T-helper 2 cell treated with Interferon-gamma antibody and Interleukin-4, amounts not matched to agents 5 μg/mL and 100 μg/mL, for 36 hours (primary cell): ENCODE results near the gene FAM222A.
A peak's percentile ranks its signal among the peaks of the same experiment; 100 is the strongest.

ENCODE experiments used
- DNase-seq: peaks from one replicate; pipeline ENCODE4 v3.0.0; 2021; ENCODE audit warnings: low spot score
- H3K27ac Mint-ChIP-seq: one replicate; pipeline ENCODE4 v1.8.0; 2021; ENCODE audit warnings: mild to moderate bottlenecking, mixed read lengths
- H3K27me3 Mint-ChIP-seq: one replicate; pipeline ENCODE4 v1.8.0; 2021; ENCODE audit warnings: low read depth, mixed read lengths
- H3K36me3 Mint-ChIP-seq: one replicate; pipeline ENCODE4 v1.8.0; 2021; ENCODE audit warnings: low read depth, mixed read lengths
- H3K4me1 Mint-ChIP-seq: one replicate; pipeline ENCODE4 v1.8.0; 2021; ENCODE audit warnings: low read depth, mixed read lengths
- H3K4me3 Mint-ChIP-seq: one replicate; pipeline ENCODE4 v1.8.0; 2022; ENCODE audit warnings: mild to moderate bottlenecking, moderate library complexity, mixed read lengths
- H3K9me3 Mint-ChIP-seq: one replicate; pipeline ENCODE4 v1.8.0; 2021; ENCODE audit warnings: mixed read lengths

The FAM222A gene

GRCh38 chr12:109710747-109711595, 2.7 kb upstream of the FAM222A start:
- H3K4me3 Mint-ChIP-seq = no peak overlapping the region
- no peak for DNase-seq
- H3K27me3 Mint-ChIP-seq = peaks cover 39% of the 10 kb centered on the region
- no peaks in the 10 kb centered on the region for H3K36me3 Mint-ChIP-seq
- no peaks in the 10 kb centered on the region for H3K9me3 Mint-ChIP-seq
- H3K27ac Mint-ChIP-seq = no peak overlapping the region
- peaks cover 5% of the 10 kb centered on the region for H3K4me1 Mint-ChIP-seq

DNA sequence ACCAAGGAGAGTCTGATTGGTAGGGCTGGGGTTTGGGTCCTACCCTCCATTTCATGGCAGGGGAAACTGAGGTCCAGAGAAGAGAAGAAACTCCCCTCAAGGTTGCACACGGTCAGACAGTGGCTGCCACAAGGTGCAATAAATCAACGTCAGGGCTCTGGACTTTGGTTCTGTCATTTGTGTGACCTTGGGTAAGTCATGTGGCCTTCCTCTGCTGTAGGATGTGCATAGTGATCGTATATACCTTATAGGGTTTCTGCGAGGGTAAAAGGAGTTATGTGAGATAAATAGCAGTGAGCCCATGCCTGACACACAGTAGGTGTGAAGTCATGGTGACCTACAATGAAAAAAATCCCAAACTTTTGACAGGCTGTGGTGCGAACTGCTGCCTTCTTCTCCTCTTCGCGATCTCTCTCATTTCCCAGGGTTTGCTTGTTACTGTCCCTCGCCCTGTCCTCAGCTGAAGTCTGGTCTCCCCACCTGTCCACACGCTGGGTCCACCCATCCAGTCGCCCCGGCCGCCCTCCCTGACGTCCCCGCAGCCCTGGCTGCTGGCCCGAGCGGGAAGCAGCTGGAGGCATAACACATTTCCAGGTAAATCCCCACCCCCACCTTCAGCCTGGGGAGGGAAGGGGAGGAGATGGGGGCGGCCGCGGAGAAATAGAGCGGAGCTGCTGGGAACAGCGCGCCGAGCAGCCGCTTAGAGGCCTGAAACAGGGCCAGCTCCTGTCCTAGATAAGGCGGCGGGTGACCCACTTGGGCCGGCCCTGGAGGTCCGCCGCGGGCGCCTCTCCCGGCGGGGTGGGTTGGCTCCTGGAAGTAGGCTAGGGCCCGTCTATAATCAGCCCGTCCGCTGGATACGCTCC, 1.8 kb upstream of the FAM222A start:
- H3K27me3 Mint-ChIP-seq = peaks cover 46% of the 10 kb centered on the region
- H3K4me3 Mint-ChIP-seq = no peak overlapping the region
- H3K36me3 Mint-ChIP-seq = no peaks in the 10 kb centered on the region
- no peaks in the 10 kb centered on the region for H3K9me3 Mint-ChIP-seq
- DNase-seq = no peak
- H3K27ac Mint-ChIP-seq = no peak overlapping the region
- H3K4me1 Mint-ChIP-seq = peaks cover 7% of the 10 kb centered on the region

DNA sequence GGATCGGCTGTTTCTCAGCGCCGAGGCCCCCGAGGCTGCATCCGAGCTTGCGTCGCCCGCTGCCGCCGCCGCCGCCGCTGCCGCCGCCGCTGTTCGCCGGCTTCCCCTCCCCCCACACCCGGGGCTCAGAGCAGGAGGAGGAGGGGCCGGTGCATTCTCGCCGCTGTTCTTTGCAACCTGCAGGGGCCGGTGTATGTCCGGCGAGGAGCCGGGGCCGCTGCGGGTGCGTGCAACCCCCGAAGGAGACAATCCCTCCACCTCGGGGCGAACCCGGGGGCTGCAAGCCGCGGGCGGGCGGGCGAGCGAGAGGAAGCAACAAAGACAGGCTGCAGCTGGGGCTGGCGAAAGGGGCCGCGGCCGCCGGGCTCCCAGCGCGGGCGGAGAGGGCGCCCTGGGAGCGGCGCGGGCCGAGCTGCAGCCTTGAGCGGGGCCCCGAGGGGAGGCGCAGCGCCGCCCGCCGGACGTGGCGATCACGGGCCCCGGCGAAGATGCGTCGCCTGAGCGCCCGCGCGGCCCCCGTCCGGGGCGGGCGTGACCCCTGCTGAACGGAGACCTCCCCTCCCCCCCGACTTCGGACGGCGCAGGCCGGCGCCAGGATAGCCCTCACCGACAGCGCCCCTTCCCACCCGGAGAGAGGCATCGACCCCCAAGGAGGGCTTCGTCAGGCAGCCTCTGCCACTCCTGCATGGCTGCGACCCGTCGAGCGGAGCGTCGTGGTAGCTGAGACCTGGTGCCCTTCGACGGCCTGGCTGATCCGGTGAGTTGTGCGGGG, 702 bp downstream of the FAM222A start:
- DNase-seq = peak; percentile 39
- no peak overlapping the region for H3K27ac Mint-ChIP-seq
- peaks cover 7% of the 10 kb centered on the region for H3K4me1 Mint-ChIP-seq
- H3K36me3 Mint-ChIP-seq = no peaks in the 10 kb centered on the region
- H3K27me3 Mint-ChIP-seq = peaks cover 65% of the 10 kb centered on the region
- H3K9me3 Mint-ChIP-seq = no peaks in the 10 kb centered on the region
- peak overlapping the region; percentile 54 for H3K4me3 Mint-ChIP-seq

GRCh38 chr12:109714913-109715244, 1.3 kb downstream of the FAM222A start:
- no peaks in the 10 kb centered on the region for H3K9me3 Mint-ChIP-seq
- peak overlapping the region; percentile 36 for H3K4me3 Mint-ChIP-seq
- H3K4me1 Mint-ChIP-seq = peaks cover 7% of the 10 kb centered on the region
- H3K36me3 Mint-ChIP-seq = no peaks in the 10 kb centered on the region
- H3K27ac Mint-ChIP-seq = no peak overlapping the region
- peaks cover 66% of the 10 kb centered on the region for H3K27me3 Mint-ChIP-seq
- DNase-seq = no peak

- peaks cover 7% of the 10 kb centered on the region for H3K4me1 Mint-ChIP-seq
- no peak overlapping the region for H3K27ac Mint-ChIP-seq
- no peak for DNase-seq
- peaks cover 66% of the 10 kb centered on the region for H3K27me3 Mint-ChIP-seq
- H3K4me3 Mint-ChIP-seq = peak overlapping the region; percentile 36
- H3K9me3 Mint-ChIP-seq = no peaks in the 10 kb centered on the region
- H3K36me3 Mint-ChIP-seq = no peaks in the 10 kb centered on the region
These were observed 1.9 kb downstream of the FAM222A start for GRCh38 chr12:109715310-109716091.

DNA sequence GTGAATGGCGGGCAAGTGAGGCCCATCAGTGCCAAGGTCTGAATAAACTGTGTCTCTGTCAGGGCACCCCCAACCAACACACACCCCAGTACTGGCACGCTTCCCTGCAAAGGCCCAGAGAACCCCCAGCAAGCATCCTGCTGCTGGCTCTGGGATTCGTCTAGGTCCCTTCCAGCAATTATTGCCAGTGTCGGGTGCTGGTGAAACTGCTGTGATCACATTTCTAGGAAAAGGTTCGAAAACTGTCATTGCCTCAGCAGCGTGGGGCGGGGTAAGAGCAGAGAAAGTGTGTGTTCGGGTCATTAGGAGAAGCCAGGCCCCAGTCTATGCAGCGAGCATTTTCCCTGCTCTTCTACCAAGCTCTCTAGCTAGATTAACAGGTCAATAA, 2.5 kb downstream of the FAM222A start:
- no peak for DNase-seq
- H3K4me3 Mint-ChIP-seq = no peak overlapping the region
- H3K27me3 Mint-ChIP-seq = peaks cover 62% of the 10 kb centered on the region
- H3K4me1 Mint-ChIP-seq = peaks cover 7% of the 10 kb centered on the region
- no peaks in the 10 kb centered on the region for H3K9me3 Mint-ChIP-seq
- H3K36me3 Mint-ChIP-seq = no peaks in the 10 kb centered on the region
- no peak overlapping the region for H3K27ac Mint-ChIP-seq

GRCh38 chr12:109716512-109717389, 3.1 kb downstream of the FAM222A start:
- no peak overlapping the region for H3K27ac Mint-ChIP-seq
- H3K36me3 Mint-ChIP-seq = no peaks in the 10 kb centered on the region
- no peak for DNase-seq
- peaks cover 55% of the 10 kb centered on the region for H3K27me3 Mint-ChIP-seq
- H3K9me3 Mint-ChIP-seq = no peaks in the 10 kb centered on the region
- H3K4me3 Mint-ChIP-seq = no peak overlapping the region
- peaks cover 7% of the 10 kb centered on the region for H3K4me1 Mint-ChIP-seq

DNA sequence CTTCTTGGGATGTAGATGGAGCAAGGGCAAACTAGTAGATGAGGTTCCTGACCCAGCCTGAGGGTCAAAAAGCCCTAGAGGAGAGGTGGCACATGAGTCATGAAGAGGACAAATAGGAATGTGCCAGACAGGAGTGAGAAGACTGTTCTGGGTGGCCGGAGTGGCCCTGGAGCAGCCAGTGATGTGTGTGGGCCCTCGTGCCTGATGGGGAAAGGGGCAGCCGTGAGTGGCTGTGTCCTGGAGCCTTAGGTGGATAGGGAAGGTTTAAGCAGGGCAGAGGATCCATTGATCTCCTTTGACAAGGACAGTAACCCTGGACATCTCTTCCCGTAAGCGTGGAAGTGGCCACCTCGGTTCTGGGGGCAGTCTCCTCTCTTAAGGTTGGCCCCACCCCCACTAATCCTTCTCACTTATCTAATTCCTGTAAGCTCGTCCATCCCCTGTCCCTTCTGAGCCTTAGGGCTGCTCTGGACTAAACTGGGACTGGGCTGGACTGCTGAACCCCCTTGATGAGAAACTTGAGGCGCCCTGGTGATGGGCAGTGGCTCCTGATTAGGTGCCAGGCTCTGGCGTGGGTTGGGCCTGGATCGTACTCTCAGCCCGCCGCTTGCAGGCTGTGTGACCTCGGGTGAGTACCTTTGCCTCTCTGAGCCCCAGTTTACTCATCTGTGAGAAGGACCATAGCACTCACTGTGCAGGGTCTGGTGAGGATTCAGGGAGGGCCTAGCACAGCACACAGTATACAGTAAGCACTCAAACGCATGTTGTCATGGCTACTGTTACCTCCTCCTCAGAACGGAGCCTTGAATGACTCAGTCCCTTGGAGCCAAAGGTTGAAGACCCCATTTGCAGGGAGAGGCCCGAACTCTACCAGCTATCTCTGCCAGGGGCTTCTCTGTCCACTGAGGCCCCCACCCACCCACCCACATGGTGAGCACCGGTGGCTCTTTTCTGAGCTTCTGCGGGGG, 4.0 kb downstream of the FAM222A start:
- peaks cover 7% of the 10 kb centered on the region for H3K4me1 Mint-ChIP-seq
- H3K9me3 Mint-ChIP-seq = no peaks in the 10 kb centered on the region
- no peaks in the 10 kb centered on the region for H3K36me3 Mint-ChIP-seq
- H3K27me3 Mint-ChIP-seq = peaks cover 48% of the 10 kb centered on the region
- no peak for DNase-seq
- no peak overlapping the region for H3K4me3 Mint-ChIP-seq
- no peak overlapping the region for H3K27ac Mint-ChIP-seq

GRCh38 chr12:109718390-109718789, 4.8 kb downstream of the FAM222A start:
- no peaks in the 10 kb centered on the region for H3K9me3 Mint-ChIP-seq
- H3K4me1 Mint-ChIP-seq = peaks cover 2% of the 10 kb centered on the region
- H3K27me3 Mint-ChIP-seq = peaks cover 44% of the 10 kb centered on the region
- no peak for DNase-seq
- H3K27ac Mint-ChIP-seq = no peak overlapping the region
- H3K4me3 Mint-ChIP-seq = no peak overlapping the region
- no peaks in the 10 kb centered on the region for H3K36me3 Mint-ChIP-seq

DNA sequence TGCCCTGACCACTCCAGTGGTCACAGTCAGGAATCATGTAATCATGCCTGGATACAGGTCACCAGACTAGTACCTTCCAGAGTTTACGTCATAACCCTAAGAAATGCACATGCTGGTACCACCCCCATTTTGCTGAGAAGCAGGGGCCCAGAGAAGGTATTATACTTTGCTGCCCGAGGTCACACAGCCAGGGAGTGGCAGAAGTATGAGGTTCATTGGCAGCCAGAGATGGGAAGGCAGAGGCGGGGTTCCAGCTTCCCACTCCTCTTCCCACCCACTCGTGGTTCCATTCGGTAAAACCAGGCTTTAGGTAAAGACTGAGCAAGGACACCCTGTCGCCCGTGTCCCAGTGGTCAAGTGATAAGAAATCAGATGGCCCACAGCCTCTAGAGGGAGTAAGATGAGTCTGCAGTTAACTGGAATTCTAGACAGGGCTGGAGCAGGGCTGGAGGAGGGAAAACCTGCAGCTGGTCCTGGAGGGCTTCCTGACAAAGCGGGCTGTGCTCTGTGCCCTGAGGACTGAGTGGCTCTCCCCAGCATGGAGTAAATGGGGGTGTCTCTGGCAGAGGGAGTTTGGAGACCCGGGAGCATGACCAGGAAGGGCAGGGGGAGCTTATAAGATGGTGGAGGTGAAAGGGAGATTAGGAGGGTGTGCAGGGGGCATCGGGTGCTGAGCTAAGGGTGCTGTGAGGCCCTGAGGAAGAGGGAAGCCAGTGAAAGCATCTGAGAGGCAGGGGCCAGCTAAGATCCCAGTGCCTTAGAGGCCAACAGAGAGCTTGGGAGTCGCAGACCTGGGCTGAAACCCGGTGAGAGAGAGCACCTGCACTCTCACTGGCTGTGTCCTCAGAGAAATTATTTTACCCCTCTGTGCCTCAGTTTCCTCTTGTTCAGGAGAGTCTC, 5.7 kb downstream of the FAM222A start:
- no peaks in the 10 kb centered on the region for H3K36me3 Mint-ChIP-seq
- H3K4me1 Mint-ChIP-seq = peaks cover 2% of the 10 kb centered on the region
- DNase-seq = no peak
- no peak overlapping the region for H3K4me3 Mint-ChIP-seq
- peaks cover 44% of the 10 kb centered on the region for H3K27me3 Mint-ChIP-seq
- H3K9me3 Mint-ChIP-seq = no peaks in the 10 kb centered on the region
- H3K27ac Mint-ChIP-seq = no peak overlapping the region

GRCh38 chr12:109720152-109720856, 6.7 kb downstream of the FAM222A start:
- Mint-ChIP-seq H3K36me3 (no peaks in the 10 kb centered on the region), H3K4me1 (peaks cover 2% of the 10 kb centered on the region), H3K4me3 (no peak overlapping the region), H3K9me3 (no peaks in the 10 kb centered on the region), H3K27ac (no peak overlapping the region), H3K27me3 (peaks cover 39% of the 10 kb centered on the region)
- no peak for DNase-seq
